Endothelial cell of umbilical vein (primary cell): ENCODE results near the gene MMP14. TPM values are rescaled to one million over a fixed set of nuclear protein-coding genes. Genes with fewer than 3 reads are reported as not detected.

ENCODE experiments used
- BruUV-seq: library from RNA; stranded (reverse); fragments of 400-500 nt; replicated peaks from 2 replicates; lab custom pipeline; 2021; lab: Mats Ljungman, UMichigan
- CTCF ChIA-PET: fragments of 300-600, 350-600 bp; sonication (Branson Sonifier 250); formaldehyde crosslinking; loops from one replicate; lab custom pipeline; 2021; ENCODE audit warnings: antibody characterized with exemption, inconsistent platforms; lab: Charles Lee
- POLR2A ChIA-PET: fragments of 300-600, 350-600 bp; sonication (Branson Sonifier 250); formaldehyde crosslinking; loops from one replicate; lab custom pipeline; 2021; ENCODE audit warnings: antibody characterized with exemption, inconsistent platforms; lab: Charles Lee
- DNase-seq: peaks from one replicate; pipeline ENCODE4 v3.0.0-alpha.2; 2011; ENCODE audit warnings: low read depth, low spot score
- FAIRE-seq: peaks from 2 replicates; lab custom pipeline; 2011; peaks lifted over from hg19 to GRCh38; lab: Jason Lieb, UNC
- H2AFZ ChIP-seq: 2 replicates; pipeline ENCODE4 v1.6.0; 2012; ENCODE audit warnings: low read depth, low read length, control low read depth, inconsistent platforms
- H3K27ac ChIP-seq: 2 replicates; pipeline ENCODE4 v1.5.1; 2011; ENCODE audit warnings: low read depth, mild to moderate bottlenecking, control low read depth, low read length, moderate library complexity; ENCODE audit not compliant: insufficient read depth
- H3K27me3 ChIP-seq, 2 experiments: 2 replicates each; pipeline versions ENCODE4 v1.6.0 to v1.6.1; 2011; ENCODE audit warnings: low read length in 2 of 2, mixed read lengths in 1 of 2; ENCODE audit not compliant: control insufficient read depth in 2 of 2, insufficient read depth in 2 of 2
- H3K36me3 ChIP-seq, 2 experiments: 2 replicates in 1 of 2; 3 replicates in 1 of 2; pipeline ENCODE4 v1.5.1; 2011; ENCODE audit warnings: low read length in 2 of 2, mild to moderate bottlenecking in 1 of 2, moderate library complexity in 1 of 2; ENCODE audit not compliant: control insufficient read depth in 2 of 2, insufficient read depth in 2 of 2; ENCODE audit errors: extremely low read depth in 1 of 2
- H3K4me1 ChIP-seq: 3 replicates; pipeline ENCODE4 v1.5.1; 2011; ENCODE audit warnings: mild to moderate bottlenecking, low read length; ENCODE audit not compliant: control insufficient read depth, insufficient read depth; ENCODE audit errors: extremely low read depth
- H3K4me2 ChIP-seq: 2 replicates; pipeline ENCODE4 v1.6.1; 2011; ENCODE audit warnings: low read length, control low read depth, mixed read lengths; ENCODE audit not compliant: insufficient read depth
- H3K4me3 ChIP-seq, 3 experiments: fragments of 200-600 bp in 1 of 3; sonication (generic), shearing (Covaris generic) in 1 of 3; replicated peaks in 1 of 3; 2 replicates each; pipeline ENCODE4 v1.5.1; 2011 to 2016; ENCODE audit warnings: control low read depth in 3 of 3, low read length in 3 of 3, mild to moderate bottlenecking in 2 of 3, inconsistent platforms in 1 of 3, low read depth in 1 of 3, moderate library complexity in 1 of 3; ENCODE audit not compliant: insufficient read depth in 1 of 3
- H3K79me2 ChIP-seq: 2 replicates; pipeline ENCODE4 v1.6.0; 2012; ENCODE audit warnings: low read length, inconsistent platforms; ENCODE audit not compliant: control insufficient read depth, insufficient read depth
- H3K9ac ChIP-seq: replicated peaks from 2 replicates; pipeline ENCODE3; 2011; ENCODE audit warnings: low read length, control low read depth; ENCODE audit not compliant: insufficient read depth; ENCODE audit errors: extremely low read depth
- H3K9me1 ChIP-seq: replicated peaks from 3 replicates; pipeline ENCODE4 v1.6.0; 2011; ENCODE audit warnings: mild to moderate bottlenecking, low read length; ENCODE audit not compliant: control insufficient read depth, insufficient read depth; ENCODE audit errors: extremely low read depth
- H3K9me3 ChIP-seq: replicated peaks from 2 replicates; pipeline ENCODE4 v1.5.1; 2012; ENCODE audit warnings: low read length, inconsistent platforms; ENCODE audit not compliant: control insufficient read depth, insufficient read depth
- H4K20me1 ChIP-seq: replicated peaks from 2 replicates; pipeline ENCODE3; 2011; ENCODE audit warnings: mild to moderate bottlenecking, low read length; ENCODE audit not compliant: control insufficient read depth, insufficient read depth; ENCODE audit errors: extremely low read depth
- GATA2 ChIP-seq: IDR thresholded peaks from 2 replicates; pipeline ENCODE4 v1.7.0; 2011; ENCODE audit warnings: low read depth, mild to moderate bottlenecking, moderate library complexity, mixed read lengths, low read length; ENCODE audit not compliant: insufficient read length, insufficient read depth
- MYC ChIP-seq: IDR thresholded peaks from one replicate; pipeline ENCODE4 v1.6.1; 2011; ENCODE audit warnings: mild to moderate bottlenecking, low read depth, low read length
- POLR2A ChIP-seq: IDR thresholded peaks from 2 replicates; pipeline ENCODE4 v1.6.1; 2012; ENCODE audit warnings: low read depth, mild to moderate bottlenecking, control low read depth, low read length
- dilution Hi-C: fragments of 300-500 bp; cut with MboI; formaldehyde crosslinking; loops from one replicate; pipeline ENCODE4 v1.15.0; 2019; ENCODE audit warnings: low sequenced_read_pairs; ENCODE audit not compliant: extremely low pct_ligation_motif_present
- intact Hi-C: fragments of 100-400 bp; cut with micrococcal nuclease; formaldehyde crosslinking; loops from one replicate; pipeline ENCODE4 v1.10.0; 2022
- polyA plus RNA-seq, 4 experiments: library from polyadenylated mRNA; depleted of rRNA in 3 of 4; stranded (reverse) in 3 of 4; unstranded in 1 of 4; fragments of >200 nt; gene quantifications; 2 replicates each; pipeline versions ENCODE4 v1.2.1 to v1.2.3, GENCODE V29; 2011 to 2012; ENCODE audit warnings: missing spikeins in 1 of 4
- total RNA-seq: library from RNA; stranded (reverse); gene quantifications from 2 replicates; pipeline ENCODE4 v1.2.3, GENCODE V29; 2021

MMP14 gene
- total and polyA plus RNA-seq, 2 donors (not counting 3 experiments of a cell fraction or from before 2014, with no cell fraction given), result 506 to 603 TPM

DNA sequence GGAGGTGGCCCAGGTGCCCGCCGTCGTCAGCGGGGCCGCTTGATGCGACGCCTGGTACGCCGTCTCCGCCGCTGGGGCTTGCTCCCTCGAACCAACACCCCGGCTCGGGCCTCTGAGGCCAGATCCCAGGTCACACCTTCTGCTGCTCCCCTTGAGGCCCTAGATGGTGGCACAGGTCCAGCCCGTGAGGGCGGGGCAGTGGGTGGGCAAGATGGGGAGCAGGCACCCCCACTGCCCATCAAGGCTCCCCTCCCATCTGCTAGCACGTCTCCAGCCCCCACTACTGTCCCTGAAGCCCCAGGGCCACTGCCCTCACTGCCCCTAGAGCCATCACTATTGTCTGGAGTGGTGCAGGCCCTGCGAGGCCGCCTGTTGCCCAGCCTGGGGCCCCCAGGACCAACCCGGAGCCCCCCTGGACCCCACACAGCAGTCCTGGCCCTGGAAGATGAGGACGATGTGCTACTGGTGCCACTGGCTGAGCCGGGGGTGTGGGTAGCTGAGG is 40.7 kb downstream of the MMP14 start:
- Histone ChIP-seq H3K27me3 (no peaks in the 10 kb centered on the region), H3K27ac (no peak overlapping the region), H2AFZ (no peak overlapping the region), H3K4me1 (peaks cover 6% of the 10 kb centered on the region), H3K4me3 (no peak overlapping the region), H3K9me3 (no peaks in the 10 kb centered on the region), H4K20me1 (no peaks in the 10 kb centered on the region), H3K9ac (no peak overlapping the region), H3K36me3 (peaks cover 13 to 45% of the 10 kb centered on the region in 2 experiments), H3K4me2 (no peak overlapping the region), H3K9me1 (no peaks in the 10 kb centered on the region), H3K79me2 (peaks cover 14% of the 10 kb centered on the region)
- intact Hi-C loops (no loop called here), dilution Hi-C loops (no loop called here)
- ChIA-PET POLR2A (no interaction called here), CTCF (no interaction called here)
- no peak for DNase-seq
- FAIRE-seq, result no peak
- TF ChIP-seq MYC, result no peak
- no peak for TF ChIP-seq GATA2
- BruUV-seq, result no TSS peak

DNA sequence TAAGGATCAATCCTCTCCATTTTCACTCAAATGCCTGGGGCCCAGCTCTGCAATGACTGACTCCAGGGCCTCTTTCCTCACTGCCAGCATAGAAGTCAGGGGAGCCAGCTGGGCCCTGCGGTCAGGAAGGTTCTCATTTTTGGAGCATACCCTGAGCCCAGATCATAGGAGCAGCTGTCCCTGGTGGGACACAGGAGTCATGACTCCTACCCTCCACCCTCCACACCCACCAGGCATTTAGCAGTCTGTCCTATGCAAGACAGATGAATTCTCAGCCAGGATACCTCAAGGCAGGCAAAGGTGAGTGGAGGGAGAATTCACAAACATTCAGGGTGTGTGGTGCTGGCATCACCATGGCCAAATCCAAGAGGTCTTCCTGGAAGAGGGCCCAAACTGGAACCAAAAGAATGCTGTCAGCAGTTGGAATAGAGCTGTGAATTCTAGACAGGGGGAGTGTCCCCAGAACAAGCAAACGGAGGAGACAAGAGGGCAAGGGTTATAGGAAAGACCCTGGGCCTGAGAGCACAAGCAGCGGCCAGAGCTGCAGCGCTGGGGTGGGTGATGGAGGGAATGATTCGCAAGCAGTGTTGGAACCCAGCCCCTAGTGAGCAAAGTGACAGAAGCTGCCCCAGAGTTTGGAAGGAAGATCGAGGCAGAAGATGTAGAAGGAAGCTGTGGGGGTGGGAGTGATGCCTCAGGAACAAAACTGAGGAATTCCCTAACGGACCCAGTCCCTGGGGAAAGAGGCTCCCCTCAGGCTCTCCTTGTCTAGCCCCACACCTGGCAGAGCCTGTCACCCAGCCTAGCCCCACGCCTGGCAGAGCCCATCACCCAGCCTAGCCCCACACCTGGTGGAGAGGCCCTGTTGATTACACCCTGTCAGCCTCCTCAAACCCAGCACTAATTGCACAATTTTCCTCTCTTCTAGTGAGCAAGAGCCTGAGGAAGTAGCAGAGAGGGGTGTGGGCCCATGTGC is 42.2 kb downstream of the MMP14 start:
- FAIRE-seq (no peak), DNase-seq (no peak)
- POLR2A ChIA-PET, result no interaction called here
- no peaks in the 10 kb centered on the region for H4K20me1 ChIP-seq
- dilution Hi-C loops, result no loop called here
- peaks cover 13 to 45% of the 10 kb centered on the region in 2 experiments for H3K36me3 ChIP-seq
- H3K9me3 ChIP-seq, result no peaks in the 10 kb centered on the region
- no peak overlapping the region for H3K9ac ChIP-seq
- TF ChIP-seq GATA2, result no peak
- TF ChIP-seq POLR2A, result peak; percentile 28
- H2AFZ ChIP-seq, result no peak overlapping the region
- H3K4me3 ChIP-seq, result no peak overlapping the region
- H3K9me1 ChIP-seq, result no peaks in the 10 kb centered on the region
- H3K27me3 ChIP-seq, result no peaks in the 10 kb centered on the region
- no TSS peak for BruUV-seq
- no peak overlapping the region for H3K4me2 ChIP-seq
- peaks cover 4% of the 10 kb centered on the region for H3K79me2 ChIP-seq
- CTCF ChIA-PET, result interaction anchor here (1.2 kb wide), 1 partner anchor 18 kb away, joined by 4 read pairs; no protein-coding TSS in a partner anchor
- no peak overlapping the region for H3K27ac ChIP-seq
- intact Hi-C loops, result no loop called here
- no peaks in the 10 kb centered on the region for H3K4me1 ChIP-seq
